HepG2 (cell line): Measurements from ENCODE around the gene CUL1. TPM values are rescaled to one million over a fixed set of nuclear protein-coding genes. Genes with fewer than 3 reads are reported as not detected.

Experiments used
- ATAC-seq: fragments of 200-7000 bp; cut with Tn5 transposase; 3 replicates; pipeline ENCODE4 v1.9.1; 2020; ENCODE audit warnings: mild to moderate bottlenecking, moderate library complexity
- BruUV-seq: library from RNA; stranded (reverse); fragments of 400-500 nt; replicated peaks from 2 replicates; lab custom pipeline; 2021; lab: Mats Ljungman, UMichigan
- CTCF ChIA-PET: fragments of 300-600 bp; formaldehyde crosslinking; extraction: SDS; loops from one replicate; lab custom pipeline; 2021; ENCODE audit warnings: low total read pairs, inconsistent platforms, low intra/inter-chr PET ratio; lab: Yijun Ruan, JAX
- POLR2A ChIA-PET: fragments of 350-600 bp; sonication (Branson Sonifier 250); formaldehyde crosslinking; loops from one replicate; lab custom pipeline; 2020; ENCODE audit warnings: antibody characterized with exemption, inconsistent platforms; lab: Yijun Ruan, JAX
- DNase-seq: peaks from one replicate; pipeline ENCODE4 v3.0.0-alpha.2; 2015; ENCODE audit warnings: low spot score
- FAIRE-seq: peaks from 3 replicates; lab custom pipeline; 2011; peaks lifted over from hg19 to GRCh38; lab: Jason Lieb, UNC
- H2AFZ ChIP-seq: one replicate; pipeline ENCODE4 v1.6.1; 2011; ENCODE audit warnings: low read length, inconsistent platforms
- H3K27ac ChIP-seq: fragments of 300-600 bp; 3 replicates; pipeline ENCODE4 v1.8.0; 2011; ENCODE audit warnings: mixed run types, mild to moderate bottlenecking, mixed read lengths, low read length, inconsistent platforms; ENCODE audit not compliant: insufficient read depth; ENCODE audit errors: extremely low read length
- H3K27me3 ChIP-seq, 2 experiments: fragments of 200-600 bp in 1 of 2; 2 replicates in 1 of 2; 3 replicates in 1 of 2; pipeline versions ENCODE4 v1.6.0 to v1.8.0; 2011; ENCODE audit warnings: low read length in 2 of 2, mild to moderate bottlenecking in 2 of 2, moderate library complexity in 2 of 2, inconsistent platforms in 1 of 2; ENCODE audit not compliant: insufficient read depth in 2 of 2, control insufficient read depth in 1 of 2
- H3K36me3 ChIP-seq, 2 experiments: fragments of 200-600 bp in 1 of 2; replicated peaks in 1 of 2; 2 replicates in 1 of 2; 3 replicates in 1 of 2; pipeline versions ENCODE4 v1.5.1 to v1.8.0; 2011; ENCODE audit warnings: low read length in 2 of 2, inconsistent platforms in 1 of 2; ENCODE audit not compliant: insufficient read depth in 2 of 2, control insufficient read depth in 1 of 2
- H3K4me1 ChIP-seq: 2 replicates; pipeline ENCODE4 v1.5.1; 2012; ENCODE audit warnings: low read length, inconsistent platforms; ENCODE audit not compliant: insufficient read depth
- H3K4me2 ChIP-seq: 2 replicates; pipeline ENCODE4 v1.6.0; 2011; ENCODE audit warnings: low read depth, low read length, inconsistent platforms
- H3K4me3 ChIP-seq, 3 experiments: fragments of 200-600 bp in 1 of 3; sonication (generic), shearing (Covaris generic) in 1 of 3; replicated peaks in 1 of 3; 2 replicates each; pipeline ENCODE4 v1.5.1; 2011 to 2016; ENCODE audit warnings: low read length in 3 of 3, inconsistent platforms in 2 of 3, low read depth in 2 of 3, mild to moderate bottlenecking in 2 of 3, control low read depth in 1 of 3, mixed read lengths in 1 of 3; ENCODE audit not compliant: insufficient read depth in 1 of 3
- H3K79me2 ChIP-seq: one replicate; pipeline ENCODE4 v1.6.1; 2011; ENCODE audit warnings: low read length, inconsistent platforms; ENCODE audit not compliant: insufficient read depth
- H3K9ac ChIP-seq: 2 replicates; pipeline ENCODE4 v1.6.0; 2011; ENCODE audit warnings: mild to moderate bottlenecking, low read depth, low read length, inconsistent platforms; ENCODE audit not compliant: insufficient read depth
- H3K9me3 ChIP-seq: 2 replicates; pipeline ENCODE4 v1.5.1; 2012; ENCODE audit warnings: mild to moderate bottlenecking, low read length
- H4K20me1 ChIP-seq: 2 replicates; pipeline ENCODE4 v1.6.0; 2011; ENCODE audit warnings: inconsistent platforms, mild to moderate bottlenecking, low read length, moderate library complexity; ENCODE audit not compliant: insufficient read depth
- MED8 ChIP-seq: sonication (generic); formaldehyde crosslinking; IDR thresholded peaks from 2 replicates; pipeline ENCODE4 v1.8.1; 2023; ENCODE audit warnings: mild to moderate bottlenecking, missing genetic modification reagents; ENCODE audit not compliant: insufficient replicate concordance
- MLX ChIP-seq: IDR thresholded peaks from 2 replicates; pipeline ENCODE4 v1.6.1; 2016
- NFYC ChIP-seq: IDR thresholded peaks from 2 replicates; pipeline ENCODE4 v1.6.1; 2016; ENCODE audit warnings: missing genetic modification reagents, missing compliant biosample characterization
- SSRP1 ChIP-seq: IDR thresholded peaks from 2 replicates; pipeline ENCODE4 v1.6.1; 2016; ENCODE audit warnings: control low read depth
- THRA ChIP-seq: sonication (generic); formaldehyde crosslinking; IDR thresholded peaks from 2 replicates; pipeline ENCODE4 v1.4.0; 2020; ENCODE audit warnings: missing genetic modification reagents, borderline replicate concordance
- ZNF460 ChIP-seq: sonication (generic); formaldehyde crosslinking; IDR thresholded peaks from 2 replicates; pipeline ENCODE4 v1.5.1; 2020; ENCODE audit warnings: missing genetic modification reagents, mild to moderate bottlenecking, borderline replicate concordance
- ZUFSP ChIP-seq: sonication (generic); formaldehyde crosslinking; IDR thresholded peaks from 2 replicates; pipeline ENCODE4 v1.9.0; 2021; ENCODE audit warnings: missing genetic modification reagents, mild to moderate bottlenecking, borderline replicate concordance
- WGBS: methylation state at CpG from one replicate; pipeline ENCODE4 v1.1.6; 2017; ENCODE audit warnings: low lambda C conversion rate; 5-methylcytosine and 5-hydroxymethylcytosine counted together
- in situ Hi-C: cut with HindIII; loops from 2 replicates; pipeline ENCODE4 v1.10.0; 2017; ENCODE audit warnings: low pct_unique_long_range_greater_than_20kb; ENCODE audit not compliant: extremely low pct_ligation_motif_present
- intact Hi-C: fragments of 100-400 bp; cut with micrococcal nuclease; formaldehyde crosslinking; loops from one replicate; pipeline ENCODE4 v1.10.0; 2022; ENCODE audit not compliant: unreplicated experiment
- polyA plus RNA-seq, 8 experiments: library from polyadenylated mRNA; depleted of rRNA in 3 of 8; stranded (reverse) in 7 of 8; unstranded in 1 of 8; fragments of >200 nt; fragmentation: Illumina TruSeq in 4 of 8; extraction: Trizol in 4 of 8; gene quantifications; 2 replicates each; pipeline versions ENCODE4 v1.2.1 to v1.2.3, GENCODE V29; 2011 to 2016; ENCODE audit warnings: low read depth in 4 of 8, missing spikeins in 1 of 8, mixed read lengths in 1 of 8; ENCODE audit not compliant: insufficient read depth in 1 of 8
- total RNA-seq, 5 experiments: library from RNA; depleted of rRNA; stranded (reverse); fragments of >200 nt; fragmentation: Illumina TruSeq; extraction: Trizol; gene quantifications; 2 replicates each; pipeline ENCODE4 v1.2.3, GENCODE V29; 2016; ENCODE audit warnings: low read depth in 1 of 5

The CUL1 gene
- total and polyA plus RNA-seq, 2 of the 13 experiments (the other 11 are each of a cell fraction or from before 2014, with no cell fraction given), result 30.1 to 45.9 TPM

- TF ChIP-seq THRA (CRISPR knock-in tag), result no peak
- TF ChIP-seq ZUFSP (CRISPR knock-in tag), result no peak
- TF ChIP-seq SSRP1 (CRISPR knock-in tag), result no peak
- TF ChIP-seq NFYC (CRISPR knock-in tag), result no peak
- TF ChIP-seq MLX (CRISPR knock-in tag), result no peak
Measured at GRCh38 chr7:148783801-148784527, 85.3 kb downstream of the CUL1 start (continued).

- Histone ChIP-seq H3K27me3 (no peaks in the 10 kb centered on the region), H3K4me2 (no peak overlapping the region), H3K9me3 (no peaks in the 10 kb centered on the region), H3K9ac (no peak overlapping the region), H4K20me1 (no peaks in the 10 kb centered on the region), H3K79me2 (no peaks in the 10 kb centered on the region), H2AFZ (no peak overlapping the region), H3K4me1 (no peaks in the 10 kb centered on the region), H3K27ac (no peak overlapping the region), H3K4me3 (no peak overlapping the region), H3K36me3 (peaks cover 24 to 89% of the 10 kb centered on the region in 2 experiments)
- FAIRE-seq (no peak), ATAC-seq (no peak; the same call in 2 of the 3 replicates), DNase-seq (no peak)
- WGBS, result 99% methylated on average over 10 of the region's 14 CpGs
- TF ChIP-seq MED8 (CRISPR knock-in tag), result no peak
- TF ChIP-seq ZNF460 (CRISPR knock-in tag), result no peak
- in situ Hi-C loops (no loop called here), intact Hi-C loops (no loop called here)
- no TSS peak for BruUV-seq
- POLR2A ChIA-PET, result no interaction called here
- CTCF ChIA-PET, result no interaction called here
Measured at GRCh38 chr7:148787571-148788295, 89.0 kb downstream of the CUL1 start.
